Measurements from ENCODE around the gene RB1. TPM values are rescaled to one million over a fixed set of nuclear protein-coding genes. Genes with fewer than 3 reads are reported as not detected.

RB1 gene
- total and polyA plus RNA-seq, 11 donors, result 8.5 to 52.1 (median 26.7) TPM

DNA sequence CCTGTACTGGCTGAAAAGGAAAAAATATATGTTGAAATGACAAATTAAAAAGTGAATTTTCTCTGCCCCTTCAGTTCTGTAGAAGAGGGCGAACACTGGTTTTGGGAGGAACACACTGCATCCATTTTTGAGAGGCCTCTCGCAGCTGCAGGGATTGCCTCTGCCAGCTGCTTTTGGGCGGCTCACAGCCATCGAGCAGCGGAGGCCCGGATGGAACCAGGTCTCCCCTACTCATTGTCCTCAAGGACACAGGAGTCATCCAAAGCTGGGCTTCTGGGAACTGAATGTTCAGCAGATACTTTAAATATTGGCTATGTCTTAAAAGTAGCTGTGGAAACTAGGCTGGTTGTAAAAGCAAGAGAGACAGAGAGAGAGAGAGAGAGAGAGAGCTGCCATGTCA, 212.2 kb downstream of the RB1 start:
- Histone ChIP-seq H3K4me1 (peaks cover 0 to 28% (median 3%) of the 10 kb centered on the region in 12 donors), H3K9me3 (no peaks in the 10 kb centered on the region), H3K36me3 (peaks cover 0 to 41% (median 20%) of the 10 kb centered on the region in 9 donors), H3K4me3 (no peak overlapping the region), H3K27ac (peak overlapping the region in 2 of 12 donors; percentile 22 to 44), H3K27me3 (no peaks in the 10 kb centered on the region)
- DNase-seq, result peak in 1 of 5 donors; percentile 59
- intact Hi-C loops (cut with DNase I), result no loop called here
- no peak for TF ChIP-seq POLR2A (IDR thresholded peaks at IDR 0.05)
- ATAC-seq, result peak in 3 of 4 donors; percentile 28 to 46 (median 42)
- 75 to 91% (median 82%) methylated on average over 6 of the region's 6 CpGs for WGBS, 4 donors

GRCh38 chr13:48518083-48518482, 214.5 kb downstream of the RB1 start:
- intact Hi-C loops (cut with DNase I), result no loop called here
- WGBS, 4 donors, result 47 to 69% (median 65%) methylated on average over 1 of the region's 1 CpG
- Histone ChIP-seq H3K36me3 (peaks cover 0 to 30% (median 22%) of the 10 kb centered on the region in 9 donors), H3K27ac (no peak overlapping the region), H3K4me1 (peaks cover 0 to 19% (median 0%) of the 10 kb centered on the region in 12 donors), H3K9me3 (no peaks in the 10 kb centered on the region), H3K27me3 (no peaks in the 10 kb centered on the region), H3K4me3 (no peak overlapping the region)
- ATAC-seq, result peak in 3 of 4 donors; percentile 33 to 55 (median 41)
- DNase-seq, result peak in 1 of 5 donors; percentile 32
- TF ChIP-seq POLR2A (IDR thresholded peaks at IDR 0.05), result no peak

- Histone ChIP-seq H3K4me3 (no peak overlapping the region), H3K36me3 (peaks cover 0 to 8% (median 4%) of the 10 kb centered on the region in 9 donors), H3K27ac (no peak overlapping the region), H3K27me3 (no peaks in the 10 kb centered on the region), H3K4me1 (peaks cover 0 to 57% (median 20%) of the 10 kb centered on the region in 12 donors), H3K9me3 (no peaks in the 10 kb centered on the region)
- no peak for TF ChIP-seq POLR2A (IDR thresholded peaks at IDR 0.05)
- TF ChIP-seq, protein P1, sequence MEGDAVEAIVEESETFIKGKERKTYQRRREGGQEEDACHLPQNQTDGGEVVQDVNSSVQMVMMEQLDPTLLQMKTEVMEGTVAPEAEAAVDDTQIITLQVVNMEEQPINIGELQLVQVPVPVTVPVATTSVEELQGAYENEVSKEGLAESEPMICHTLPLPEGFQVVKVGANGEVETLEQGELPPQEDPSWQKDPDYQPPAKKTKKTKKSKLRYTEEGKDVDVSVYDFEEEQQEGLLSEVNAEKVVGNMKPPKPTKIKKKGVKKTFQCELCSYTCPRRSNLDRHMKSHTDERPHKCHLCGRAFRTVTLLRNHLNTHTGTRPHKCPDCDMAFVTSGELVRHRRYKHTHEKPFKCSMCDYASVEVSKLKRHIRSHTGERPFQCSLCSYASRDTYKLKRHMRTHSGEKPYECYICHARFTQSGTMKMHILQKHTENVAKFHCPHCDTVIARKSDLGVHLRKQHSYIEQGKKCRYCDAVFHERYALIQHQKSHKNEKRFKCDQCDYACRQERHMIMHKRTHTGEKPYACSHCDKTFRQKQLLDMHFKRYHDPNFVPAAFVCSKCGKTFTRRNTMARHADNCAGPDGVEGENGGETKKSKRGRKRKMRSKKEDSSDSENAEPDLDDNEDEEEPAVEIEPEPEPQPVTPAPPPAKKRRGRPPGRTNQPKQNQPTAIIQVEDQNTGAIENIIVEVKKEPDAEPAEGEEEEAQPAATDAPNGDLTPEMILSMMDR (IDR thresholded peaks at IDR 0.05), result no peak
- intact Hi-C loops (cut with DNase I), result loop anchor here in 1 of 10 donors (5.0 kb wide), 1 partner anchor 124 kb away; no protein-coding TSS in a partner anchor
- no peak for DNase-seq
- WGBS, 4 donors, result 92 to 99% (median 97%) methylated on average over 10 of the region's 10 CpGs
- ATAC-seq, result peak in 1 of 4 donors; percentile 18
These were observed 222.7 kb downstream of the RB1 start for GRCh38 chr13:48526286-48526685.

DNA sequence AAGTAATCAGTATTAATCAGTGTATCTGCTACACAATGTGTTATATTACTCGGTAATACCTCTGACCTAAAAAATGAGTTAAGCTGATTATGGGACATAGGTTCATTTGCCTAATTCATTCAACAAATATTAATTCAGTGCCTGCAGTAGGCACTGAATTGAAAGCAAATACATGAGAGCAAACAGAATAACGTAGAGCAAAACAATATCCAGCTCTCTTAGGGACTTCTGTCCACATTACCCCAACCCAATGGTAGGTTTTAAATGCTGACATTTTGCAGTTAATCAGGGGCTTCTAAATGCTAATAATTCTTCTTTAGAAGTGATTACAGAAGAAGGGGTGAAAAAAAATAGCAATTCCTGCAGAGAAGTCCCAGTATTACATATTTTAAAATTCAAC, 224.4 kb downstream of the RB1 start:
- DNase-seq (no peak), ATAC-seq (no peak)
- peaks cover 0 to 60% (median 19%) of the 10 kb centered on the region in 12 donors for H3K4me1 ChIP-seq
- 23 to 45% (median 36%) methylated on average over 2 of the region's 2 CpGs for WGBS, 4 donors
- peak overlapping the region in 10 of 12 donors; percentile 0 to 38 (median 24) for H3K4me3 ChIP-seq
- no peaks in the 10 kb centered on the region for H3K9me3 ChIP-seq
- no peaks in the 10 kb centered on the region for H3K36me3 ChIP-seq
- H3K27ac ChIP-seq, result peak overlapping the region in 11 of 12 donors; percentile 8 to 75 (median 54)
- intact Hi-C loops (cut with DNase I), result loop anchor here in 1 of 10 donors (5.0 kb wide), 1 partner anchor 126 kb away; no protein-coding TSS in a partner anchor
- H3K27me3 ChIP-seq, result no peaks in the 10 kb centered on the region
- TF ChIP-seq, protein P1 (IDR thresholded peaks at IDR 0.05), result no peak
- TF ChIP-seq POLR2A (IDR thresholded peaks at IDR 0.05), result no peak

DNA sequence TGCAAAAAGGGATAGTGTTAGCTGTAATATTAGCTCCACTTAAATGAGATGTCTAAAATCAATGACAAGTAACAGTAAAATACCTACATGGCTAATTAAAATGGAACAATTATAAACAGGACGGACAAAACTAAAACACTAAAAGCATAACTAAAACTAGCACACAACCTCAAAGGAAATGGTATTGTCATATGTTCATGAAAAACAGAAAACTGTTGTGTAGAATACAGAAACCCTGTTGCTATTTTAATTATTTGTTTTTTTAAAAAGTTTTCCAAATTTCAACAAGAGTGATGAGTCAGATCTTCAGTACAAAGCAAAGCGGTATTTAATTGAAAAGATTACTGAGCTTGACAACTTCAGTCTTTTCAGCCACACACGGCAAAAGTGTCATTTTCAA, 225.2 kb downstream of the RB1 start:
- Histone ChIP-seq H3K27me3 (no peaks in the 10 kb centered on the region), H3K27ac (peak overlapping the region in 11 of 12 donors; percentile 8 to 75 (median 49)), H3K9me3 (no peaks in the 10 kb centered on the region), H3K4me3 (peak overlapping the region in 8 of 12 donors; percentile 1 to 38 (median 24)), H3K4me1 (peaks cover 0 to 60% (median 25%) of the 10 kb centered on the region in 12 donors), H3K36me3 (no peaks in the 10 kb centered on the region)
- TF ChIP-seq, protein P1 (IDR thresholded peaks at IDR 0.05), result no peak
- TF ChIP-seq POLR2A (IDR thresholded peaks at IDR 0.05), result no peak
- intact Hi-C loops (cut with DNase I), result loop anchor here in 1 of 10 donors (5.0 kb wide), 1 partner anchor 126 kb away; no protein-coding TSS in a partner anchor
- ATAC-seq (no peak), DNase-seq (no peak)
- 59 to 76% (median 63%) methylated on average over 3 of the region's 3 CpGs for WGBS, 4 donors
